ENCODE data around the gene SALL3. TPM values are rescaled to one million over a fixed set of nuclear protein-coding genes. Genes with fewer than 3 reads are reported as not detected.

SALL3 gene
- total RNA-seq, 4 donors from 2014 or later, result 0.16 TPM; not detected in 3

- peaks cover 93% of the 10 kb centered on the region for H3K27me3 ChIP-seq
- intact Hi-C loops (cut with DNase I; ENCODE audit: low total_unique reads), result no loop called here
- in situ Hi-C loops (cut with MboI; ENCODE audit: low pct_ligation_motif_present in 1 of 4, low pct_unique_long_range_greater_than_20kb in 1 of 4, low sequenced_read_pairs in 3 of 4), result no loop called here
- no peak for TF ChIP-seq POLR2A (IDR thresholded peaks at IDR 0.05)
- no peak for TF ChIP-seq POLR2AphosphoS5 (IDR thresholded peaks at IDR 0.05)
- TF ChIP-seq CTCF (IDR thresholded peaks at IDR 0.05), result no peak
- TF ChIP-seq EP300 (IDR thresholded peaks at IDR 0.05; ENCODE audit: low read depth), result no peak
- H3K27ac ChIP-seq, result no peak overlapping the region
- no peak for DNase-seq
- no peak overlapping the region for H3K4me3 ChIP-seq
- 19 to 22% methylated on average over 13 of the region's 13 CpGs for WGBS, 2 donors (ENCODE audit: low coverage in 1 of 2)
- no peaks in the 10 kb centered on the region for H3K9me3 ChIP-seq
- H3K36me3 ChIP-seq, result no peaks in the 10 kb centered on the region
- H3K4me1 ChIP-seq, result peaks cover 0 to 11% (median 5%) of the 10 kb centered on the region in 4 donors
These were observed 1.8 kb downstream of the SALL3 start for GRCh38 chr18:78981394-78981831.

- in situ Hi-C loops (cut with MboI; ENCODE audit: low pct_ligation_motif_present in 1 of 4, low pct_unique_long_range_greater_than_20kb in 1 of 4, low sequenced_read_pairs in 3 of 4), result no loop called here
- Histone ChIP-seq H3K9me3 (no peaks in the 10 kb centered on the region), H3K4me3 (no peak overlapping the region), H3K27ac (no peak overlapping the region), H3K36me3 (no peaks in the 10 kb centered on the region), H3K4me1 (peaks cover 0 to 11% (median 5%) of the 10 kb centered on the region in 4 donors), H3K27me3 (peaks cover 93% of the 10 kb centered on the region)
- no peak for TF ChIP-seq CTCF (IDR thresholded peaks at IDR 0.05)
- no peak for TF ChIP-seq EP300 (IDR thresholded peaks at IDR 0.05; ENCODE audit: low read depth)
- TF ChIP-seq POLR2AphosphoS5 (IDR thresholded peaks at IDR 0.05), result no peak
- TF ChIP-seq POLR2A (IDR thresholded peaks at IDR 0.05), result no peak
- WGBS, 2 donors (ENCODE audit: low coverage in 1 of 2), result 7 to 18% methylated on average over 12 to 14 of the region's 14 CpGs
- DNase-seq, result no peak
- intact Hi-C loops (cut with DNase I; ENCODE audit: low total_unique reads), result no loop called here
These were observed 2.5 kb downstream of the SALL3 start for GRCh38 chr18:78981989-78982620.

GRCh38 chr18:78983512-78983911, 3.9 kb downstream of the SALL3 start:
- in situ Hi-C loops (cut with MboI; ENCODE audit: low pct_ligation_motif_present in 1 of 4, low pct_unique_long_range_greater_than_20kb in 1 of 4, low sequenced_read_pairs in 3 of 4), result no loop called here
- H3K4me1 ChIP-seq, result peaks cover 0 to 11% (median 5%) of the 10 kb centered on the region in 4 donors
- no peak overlapping the region for H3K27ac ChIP-seq
- no peaks in the 10 kb centered on the region for H3K36me3 ChIP-seq
- H3K9me3 ChIP-seq, result no peaks in the 10 kb centered on the region
- no peak for DNase-seq
- WGBS, 2 donors (ENCODE audit: low coverage in 1 of 2), result 60 to 80% methylated on average over 3 of the region's 3 CpGs
- H3K4me3 ChIP-seq, result no peak overlapping the region
- peaks cover 93% of the 10 kb centered on the region for H3K27me3 ChIP-seq
- no peak for TF ChIP-seq POLR2AphosphoS5 (IDR thresholded peaks at IDR 0.05)
- intact Hi-C loops (cut with DNase I; ENCODE audit: low total_unique reads), result no loop called here

- Histone ChIP-seq H3K4me1 (peaks cover 0 to 10% (median 5%) of the 10 kb centered on the region in 4 donors), H3K36me3 (no peaks in the 10 kb centered on the region), H3K4me3 (no peak overlapping the region), H3K9me3 (no peaks in the 10 kb centered on the region), H3K27me3 (peaks cover 97% of the 10 kb centered on the region), H3K27ac (no peak overlapping the region)
- DNase-seq, result no peak
- intact Hi-C loops (cut with DNase I; ENCODE audit: low total_unique reads) (no loop called here), in situ Hi-C loops (cut with MboI; ENCODE audit: low pct_ligation_motif_present in 1 of 4, low pct_unique_long_range_greater_than_20kb in 1 of 4, low sequenced_read_pairs in 3 of 4) (no loop called here)
- WGBS, 2 donors (ENCODE audit: low coverage in 1 of 2), result 28 to 38% methylated on average over 5 to 30 of the region's 30 CpGs
- no peak for TF ChIP-seq POLR2A (IDR thresholded peaks at IDR 0.05)
- TF ChIP-seq EP300 (IDR thresholded peaks at IDR 0.05; ENCODE audit: low read depth), result no peak
- TF ChIP-seq CTCF (IDR thresholded peaks at IDR 0.05), result no peak
- no peak for TF ChIP-seq POLR2AphosphoS5 (IDR thresholded peaks at IDR 0.05)
These were observed 5.5 kb downstream of the SALL3 start for GRCh38 chr18:78984941-78985784.
